BLaER1 treated with 17β-estradiol and CSF1 and Interleukin-3, amounts not matched to agents 10 nM and 100 nM (cell line): ENCODE results near the gene AP5S1.
"Not testable (repeated sequence)": the region's sequence is repeated elsewhere in the genome, so short reads cannot be mapped to it uniquely, and the experiment has no call there.

Experiments
- H3K27ac ChIP-seq, 11 experiments: shearing (Covaris generic); formaldehyde crosslinking; 2 replicates each; pipeline ENCODE4 v1.8.1; 2022
- H3K27me3 ChIP-seq, 11 experiments: shearing (Covaris generic); formaldehyde crosslinking; 2 replicates each; pipeline ENCODE4 v1.8.1; 2022
- H3K36me3 ChIP-seq, 11 experiments: shearing (Covaris generic); formaldehyde crosslinking; 2 replicates each; pipeline ENCODE4 v1.8.1; 2022
- H3K4me1 ChIP-seq, 10 experiments: shearing (Covaris generic); formaldehyde crosslinking; 2 replicates each; pipeline ENCODE4 v1.8.1; 2022
- H3K4me2 ChIP-seq, 11 experiments: shearing (Covaris generic); formaldehyde crosslinking; 2 replicates each; pipeline ENCODE4 v1.8.1; 2022
- H3K4me3 ChIP-seq, 10 experiments: shearing (Covaris generic); formaldehyde crosslinking; 2 replicates each; pipeline ENCODE4 v1.8.1; 2022
- H3K9ac ChIP-seq, 11 experiments: shearing (Covaris generic); formaldehyde crosslinking; 2 replicates each; pipeline ENCODE4 v1.8.1; 2022
- H3K9me3 ChIP-seq, 11 experiments: shearing (Covaris generic); formaldehyde crosslinking; replicated peaks in 1 of 11; 2 replicates each; pipeline ENCODE4 v1.8.1; 2022
- H4K20me1 ChIP-seq, 11 experiments: shearing (Covaris generic); formaldehyde crosslinking; 2 replicates each; pipeline ENCODE4 v1.8.1; 2022
- Cebpa-rat ChIP-seq, 11 experiments: shearing (Covaris generic); IDR thresholded peaks; 2 replicates each; pipeline ENCODE4 v1.8.1; 2022

AP5S1 gene

DNA sequence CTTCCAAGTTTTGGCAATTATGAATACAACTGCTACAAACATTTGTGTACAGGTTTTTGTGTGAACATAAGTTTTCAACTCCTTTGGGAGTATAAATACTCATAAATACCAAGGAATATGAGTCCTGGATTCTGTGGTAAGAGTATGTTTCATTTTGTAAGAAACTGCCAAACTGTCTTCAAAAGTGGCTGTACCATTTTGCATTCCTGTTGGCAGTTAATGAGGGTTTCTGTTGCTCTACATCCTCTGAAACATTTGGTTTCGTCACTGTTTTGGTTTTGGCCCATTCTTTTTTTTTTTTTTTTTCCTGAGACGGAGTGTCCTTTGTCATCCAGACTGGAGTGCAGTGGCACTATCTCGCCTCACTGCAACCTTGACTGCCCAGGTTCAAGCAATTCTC, 8.5 kb downstream of the AP5S1 start:
- H4K20me1 ChIP-seq, result no peaks in the 10 kb centered on the region

DNA sequence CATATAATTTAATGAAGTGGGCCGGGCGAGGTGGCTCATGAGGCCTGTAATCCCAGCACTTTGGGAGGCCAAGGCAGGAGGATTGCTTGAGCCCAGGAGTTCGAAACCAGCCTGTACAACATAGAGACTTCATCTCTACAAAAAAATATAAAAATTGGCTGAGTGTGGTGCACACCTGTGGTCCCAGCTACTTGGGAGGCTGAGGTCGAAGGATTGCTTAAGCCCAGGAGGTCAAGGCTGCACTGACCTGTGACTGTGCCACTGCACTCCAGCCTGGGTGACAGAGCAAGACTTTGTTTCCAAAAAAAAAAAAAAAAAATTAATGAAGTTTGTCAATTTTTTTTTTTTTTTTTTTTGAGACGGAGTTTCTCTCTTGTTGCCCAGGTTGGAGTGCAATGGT, 9.5 kb downstream of the AP5S1 start:
- H4K20me1 ChIP-seq, H3K9me3 ChIP-seq, H3K4me3 ChIP-seq, H3K27me3 ChIP-seq, H3K27ac ChIP-seq, H3K9ac ChIP-seq, H3K4me2 ChIP-seq: not testable (repeated sequence)
- H3K4me1 ChIP-seq, result peaks cover 23 to 47% (median 34%) of the 10 kb centered on the region in 10 experiments
- peaks cover 0 to 22% (median 5%) of the 10 kb centered on the region in 11 experiments; a peak in 13 of 22 replicates for H3K36me3 ChIP-seq

More for the DNA sequence above, 8.5 kb downstream of the AP5S1 start:
- H3K36me3 ChIP-seq, result peaks cover 9 to 33% (median 15%) of the 10 kb centered on the region in 11 experiments; a peak in 21 of 22 replicates
- H3K4me2 ChIP-seq, result peak overlapping the region in 1 of 11 experiments; percentile 26; a peak in 4 of 22 replicates
- no peaks in the 10 kb centered on the region for H3K27me3 ChIP-seq
- no peak for TF ChIP-seq Cebpa-rat (IDR thresholded peaks at IDR 0.05)
- H3K27ac ChIP-seq, result no peak overlapping the region
- H3K9ac ChIP-seq, result no peak overlapping the region
- peaks cover 23 to 49% (median 34%) of the 10 kb centered on the region in 10 experiments for H3K4me1 ChIP-seq
- 0 out of 22 replicates have a peak, but pooled peaks cover 0 to 3% (median 0%) of the 10 kb centered on the region in 11 experiments for H3K9me3 ChIP-seq
- no peak overlapping the region for H3K4me3 ChIP-seq

DNA sequence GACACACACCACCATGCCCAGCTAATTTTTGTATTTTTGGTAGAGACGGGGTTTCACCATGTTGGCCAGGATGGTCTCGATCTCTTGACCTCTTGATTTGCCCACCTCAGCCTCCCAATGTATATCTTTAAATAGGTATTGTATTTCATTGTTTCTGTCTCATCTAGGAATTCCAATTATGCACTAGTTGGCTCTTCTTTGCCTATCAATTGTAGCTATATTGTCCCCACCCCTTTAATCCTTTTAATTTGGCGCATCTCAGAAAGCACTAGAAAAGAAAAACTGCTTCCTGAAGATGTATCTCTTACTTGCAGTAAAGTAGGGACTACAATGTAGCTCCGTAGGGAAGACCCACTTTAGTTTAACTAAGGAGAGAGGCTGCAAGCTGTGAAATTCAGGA, 15.8 kb downstream of the AP5S1 start:
- TF ChIP-seq Cebpa-rat (IDR thresholded peaks at IDR 0.05), result no peak

DNA sequence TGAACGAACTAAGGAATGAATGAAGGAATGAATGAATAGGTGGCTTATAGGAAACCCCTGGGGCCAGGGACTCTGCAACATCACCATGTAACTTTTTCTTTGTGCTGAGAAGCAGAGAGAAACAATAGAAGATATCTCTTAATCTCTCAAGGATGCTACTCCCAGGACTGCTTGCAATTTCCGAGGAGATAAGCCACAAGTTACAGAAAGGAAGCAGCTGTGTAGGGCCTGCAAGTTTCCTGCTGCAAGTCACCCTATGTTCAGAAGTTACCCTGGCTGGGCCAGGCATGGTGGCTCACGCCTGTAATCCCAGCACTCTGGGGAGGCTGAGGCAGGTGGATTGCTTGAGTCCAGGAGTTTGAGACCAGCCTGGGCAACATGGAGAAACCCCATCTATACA, 19.0 kb downstream of the AP5S1 start:
- H3K4me2 ChIP-seq, result peak overlapping the region; percentile 59 to 84 (median 75)
- H3K27me3 ChIP-seq, result no peaks in the 10 kb centered on the region
- peak in 7 of 11 experiments; percentile 54 to 99 (median 89); a peak in 13 of 22 replicates for TF ChIP-seq Cebpa-rat (IDR thresholded peaks at IDR 0.05)
- peaks cover 0 to 9% (median 0%) of the 10 kb centered on the region in 11 experiments; a peak in 4 of 22 replicates for H3K36me3 ChIP-seq
- peaks cover 0 to 10% (median 7%) of the 10 kb centered on the region in 11 experiments; a peak in 7 of 22 replicates for H3K9me3 ChIP-seq
- peaks cover 33 to 76% (median 58%) of the 10 kb centered on the region in 10 experiments for H3K4me1 ChIP-seq
- peak overlapping the region in 10 of 11 experiments; percentile 43 to 98 (median 91); a peak in 19 of 22 replicates for H3K27ac ChIP-seq
- peak overlapping the region in 9 of 11 experiments; percentile 42 to 83 (median 75); a peak in 18 of 22 replicates for H3K9ac ChIP-seq
- H3K4me3 ChIP-seq, result peak overlapping the region in 2 of 10 experiments; percentile 16 to 21; a peak in 2 of 20 replicates
- no peaks in the 10 kb centered on the region for H4K20me1 ChIP-seq

More for the DNA sequence above, 15.8 kb downstream of the AP5S1 start:
- no peak overlapping the region for H3K4me2 ChIP-seq
- no peak overlapping the region for H3K4me3 ChIP-seq
- H3K4me1 ChIP-seq, result peaks cover 25 to 54% (median 42%) of the 10 kb centered on the region in 10 experiments
- H3K9me3 ChIP-seq, result peaks cover 0 to 17% (median 7%) of the 10 kb centered on the region in 11 experiments; a peak in 7 of 22 replicates
- no peak overlapping the region for H3K9ac ChIP-seq
- H3K27me3 ChIP-seq, result no peaks in the 10 kb centered on the region
- H4K20me1 ChIP-seq, result no peaks in the 10 kb centered on the region
- H3K27ac ChIP-seq, result peak overlapping the region in 5 of 11 experiments; percentile 85 to 98 (median 95); a peak in 8 of 22 replicates
- H3K36me3 ChIP-seq, result peaks cover 0 to 9% (median 0%) of the 10 kb centered on the region in 11 experiments; a peak in 4 of 22 replicates

DNA sequence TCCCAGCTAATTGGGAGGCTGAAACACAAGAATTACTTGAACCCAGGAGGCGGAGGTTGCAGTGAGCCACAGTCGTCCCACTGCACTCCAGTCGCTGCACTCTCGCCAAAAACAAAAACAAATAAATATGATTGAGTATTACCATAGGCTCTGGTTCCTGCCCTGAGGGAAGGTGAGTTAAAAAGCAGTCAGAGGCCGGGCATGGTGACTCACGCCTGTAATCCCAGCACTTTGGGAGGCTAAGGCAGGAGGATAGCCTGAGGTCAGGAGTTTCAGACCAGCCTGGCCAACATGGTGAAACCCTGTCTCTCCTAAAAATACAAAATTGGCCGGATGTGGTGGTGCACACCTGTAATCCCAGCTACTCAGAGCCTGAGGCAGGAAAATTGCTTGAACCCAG, 19.9 kb downstream of the AP5S1 start:
- H3K4me1 ChIP-seq, result peaks cover 34 to 80% (median 58%) of the 10 kb centered on the region in 10 experiments
- H3K9ac ChIP-seq, result peak overlapping the region in 9 of 11 experiments; percentile 42 to 83 (median 75); a peak in 15 of 22 replicates
- not testable (repeated sequence) for H3K4me3 ChIP-seq, H4K20me1 ChIP-seq, H3K27me3 ChIP-seq, H3K36me3 ChIP-seq
- H3K27ac ChIP-seq, result peak overlapping the region in 9 of 11 experiments; percentile 66 to 98 (median 95); a peak in 18 of 22 replicates
- H3K4me2 ChIP-seq, result peak overlapping the region; percentile 59 to 84 (median 75); a peak in 21 of 22 replicates
- H3K9me3 ChIP-seq, result peaks cover 0 to 10% (median 7%) of the 10 kb centered on the region in 11 experiments; a peak in 7 of 22 replicates

DNA sequence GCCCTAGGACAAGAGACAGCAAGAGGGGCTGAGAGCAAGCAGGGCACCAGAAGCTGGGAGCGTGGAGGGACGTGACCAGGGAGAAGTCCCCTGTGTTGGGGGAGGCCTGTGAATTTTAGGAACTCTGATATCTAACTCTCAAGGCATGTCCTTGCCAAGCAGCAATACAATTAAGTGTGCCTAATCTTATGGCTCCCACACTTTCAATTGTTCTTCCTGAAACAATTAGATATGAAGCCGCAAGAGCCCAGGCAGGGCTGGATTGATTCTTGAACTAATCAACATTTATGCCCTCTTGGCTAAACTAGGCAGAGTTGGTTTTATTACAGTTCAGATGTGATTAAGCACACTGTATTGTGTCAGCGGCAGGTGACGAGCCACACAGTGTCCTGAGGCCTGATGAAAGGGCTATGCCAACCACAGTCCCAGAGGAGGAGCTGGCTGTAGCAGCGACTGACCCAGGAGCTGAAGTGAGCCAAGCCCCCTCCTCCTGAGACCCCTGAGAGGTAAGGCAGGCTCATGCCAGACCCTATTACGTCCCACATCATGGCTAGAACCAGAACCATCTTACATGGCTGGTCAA, 22.1 kb downstream of the AP5S1 start:
- peak overlapping the region in 5 of 11 experiments; percentile 11 to 58 (median 37); a peak in 9 of 22 replicates for H3K9ac ChIP-seq
- H3K9me3 ChIP-seq, result no peaks in the 10 kb centered on the region
- no peak for TF ChIP-seq Cebpa-rat (IDR thresholded peaks at IDR 0.05)
- no peaks in the 10 kb centered on the region for H3K27me3 ChIP-seq
- H3K27ac ChIP-seq, result peak overlapping the region in 8 of 11 experiments; percentile 14 to 95 (median 56); a peak in 16 of 22 replicates
- peak overlapping the region in 9 of 11 experiments; percentile 30 to 64 (median 50); a peak in 16 of 22 replicates for H3K4me2 ChIP-seq
- H3K4me1 ChIP-seq, result peaks cover 44 to 84% (median 70%) of the 10 kb centered on the region in 10 experiments
- no peaks in the 10 kb centered on the region for H3K36me3 ChIP-seq
- no peak overlapping the region for H3K4me3 ChIP-seq
- peaks cover 0 to 5% (median under 1%) of the 10 kb centered on the region in 11 experiments; a peak in 11 of 22 replicates for H4K20me1 ChIP-seq

DNA sequence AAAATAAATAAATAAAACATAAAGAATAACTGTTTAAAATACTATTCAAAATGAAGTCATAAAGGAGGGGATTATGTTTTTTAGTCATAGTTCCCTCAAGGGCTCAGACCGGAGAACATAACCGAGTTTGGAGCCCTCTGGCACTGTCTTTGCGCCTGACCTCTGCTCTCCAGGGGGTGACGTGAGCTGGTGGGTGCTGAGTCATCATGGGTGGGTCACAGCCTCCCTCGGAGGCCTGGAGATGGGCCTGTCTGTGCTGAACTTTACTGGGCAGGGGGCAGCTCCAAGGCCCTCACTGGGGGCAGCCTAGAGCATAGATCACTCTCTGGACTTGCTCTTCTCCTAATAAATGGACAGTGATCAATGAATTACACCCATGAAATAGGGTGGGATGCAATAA, 23.1 kb downstream of the AP5S1 start:
- H3K27ac ChIP-seq, result peak overlapping the region in 8 of 11 experiments; percentile 14 to 95 (median 56); a peak in 11 of 22 replicates
- peaks cover 0 to 5% (median 0%) of the 10 kb centered on the region in 11 experiments; a peak in 2 of 22 replicates for H3K36me3 ChIP-seq
- H3K9ac ChIP-seq, result peak overlapping the region in 1 of 11 experiments; percentile 4; a peak in 1 of 22 replicates
- H3K4me2 ChIP-seq, result peak overlapping the region in 7 of 11 experiments; percentile 35 to 64 (median 54); a peak in 10 of 22 replicates
- TF ChIP-seq Cebpa-rat (IDR thresholded peaks at IDR 0.05), result no peak
- H3K4me1 ChIP-seq, result peaks cover 50 to 84% (median 71%) of the 10 kb centered on the region in 10 experiments
- no peak overlapping the region for H3K4me3 ChIP-seq
- peaks cover 3 to 15% (median 11%) of the 10 kb centered on the region in 11 experiments; a peak in 13 of 22 replicates for H4K20me1 ChIP-seq
- no peaks in the 10 kb centered on the region for H3K9me3 ChIP-seq
- H3K27me3 ChIP-seq, result no peaks in the 10 kb centered on the region

DNA sequence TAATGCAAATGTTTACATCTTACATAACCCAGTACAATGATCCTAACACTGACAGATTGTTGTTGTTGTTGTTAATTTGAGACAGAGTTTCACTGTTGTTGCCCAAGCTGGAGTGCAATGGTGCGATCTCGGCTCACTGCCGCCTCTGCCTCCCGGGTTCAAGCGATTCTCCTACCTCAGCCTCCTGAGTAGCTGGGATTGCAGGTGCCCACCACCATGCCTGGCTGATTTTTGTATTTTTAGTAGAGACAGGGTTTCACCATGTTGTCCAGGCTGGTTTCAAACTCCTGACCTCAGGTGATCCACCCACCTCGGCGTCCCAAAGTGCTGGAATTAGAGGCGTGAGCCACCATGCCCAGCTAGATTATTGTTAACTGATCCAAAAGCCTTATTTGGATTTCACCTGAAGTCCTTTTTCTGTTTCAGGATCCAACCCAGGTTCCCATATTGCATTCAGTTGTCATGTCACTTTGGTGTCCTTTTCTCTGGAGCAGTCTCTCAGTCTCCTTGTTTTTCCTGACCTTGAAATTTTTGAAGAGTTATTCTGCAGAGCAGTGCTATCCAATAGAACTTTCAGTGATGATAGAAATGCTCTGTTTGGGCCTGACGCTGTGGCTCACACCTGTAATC, 23.8 kb downstream of the AP5S1 start:
- H3K27me3 ChIP-seq, H3K9me3 ChIP-seq, H3K9ac ChIP-seq, H3K4me3 ChIP-seq: not testable (repeated sequence)
- Histone ChIP-seq H3K36me3 (peaks cover 0 to 11% (median 0%) of the 10 kb centered on the region in 11 experiments; a peak in 2 of 22 replicates), H3K4me1 (peaks cover 50 to 84% (median 70%) of the 10 kb centered on the region in 10 experiments), H3K27ac (peak overlapping the region in 3 of 11 experiments; percentile 25 to 95 (median 68); a peak in 6 of 22 replicates), H4K20me1 (peaks cover 3 to 21% (median 17%) of the 10 kb centered on the region in 11 experiments; a peak in 13 of 22 replicates), H3K4me2 (peak overlapping the region in 3 of 11 experiments; percentile 36 to 59 (median 54); a peak in 4 of 22 replicates)
